ENCODE results near the gene TCF7L2.

The TCF7L2 gene

GRCh38 chr10:113129117-113129516, 179.1 kb downstream of the TCF7L2 start:
- H4K12ac ChIP-seq (ENCODE audit: low read depth, low read length): no peak overlapping the region
- no peaks in the 10 kb centered on the region for H3K9me3 ChIP-seq (ENCODE audit: insufficient read depth, low read depth, low read length)
- peaks cover 5% of the 10 kb centered on the region for H3K79me1 ChIP-seq (ENCODE audit: low read length)
- H2AK5ac ChIP-seq (ENCODE audit: low read length): no peak overlapping the region
- H3K36me3 ChIP-seq (ENCODE audit: control insufficient read depth in 1 of 2, insufficient read depth in 2 of 2, low read length in 2 of 2): no peaks in the 10 kb centered on the region
- H2BK12ac ChIP-seq (ENCODE audit: low read length): no peak overlapping the region
- H3K4ac ChIP-seq (ENCODE audit: low read depth, low read length): no peak overlapping the region
- H3K23ac ChIP-seq (ENCODE audit: low read length): no peak overlapping the region
- no CpG with 5 or more reads among the region's 7 CpGs for WGBS (ENCODE audit: extremely low coverage, insufficient coverage, insufficient read length)
- H2AFZ ChIP-seq (ENCODE audit: insufficient read depth, low read length, poor library complexity): no peak overlapping the region
- H3K79me2 ChIP-seq (ENCODE audit: control insufficient read depth, insufficient read depth, low read length, poor library complexity): peaks cover 7% of the 10 kb centered on the region
- H4K91ac ChIP-seq (ENCODE audit: low read depth, low read length): no peak overlapping the region
- DNase-seq: no peak
- H3K14ac ChIP-seq (ENCODE audit: low read length): no peak overlapping the region
- H4K8ac ChIP-seq (ENCODE audit: low read depth, low read length): no peak overlapping the region
- H3K9ac ChIP-seq (ENCODE audit: low read length): no peak overlapping the region
- no peak overlapping the region for H2BK5ac ChIP-seq (ENCODE audit: low read depth, low read length, poor library complexity)
- no peak overlapping the region for H3K27ac ChIP-seq (ENCODE audit: low read depth, low read length)
- H3K18ac ChIP-seq (ENCODE audit: low read length): peak overlapping the region; percentile 73
- H3K4me2 ChIP-seq (ENCODE audit: low read length): no peak overlapping the region
- H2BK120ac ChIP-seq (ENCODE audit: insufficient read depth, low read length, poor library complexity): no peak overlapping the region
- no peaks in the 10 kb centered on the region for H3K27me3 ChIP-seq (ENCODE audit: insufficient read depth, low read length)
- H3K4me1 ChIP-seq (ENCODE audit: control insufficient read depth in 1 of 2, insufficient read depth in 2 of 2, low read length in 2 of 2): peaks cover 19 to 23% of the 10 kb centered on the region in 2 experiments
- no peak overlapping the region for H3K4me3 ChIP-seq (ENCODE audit: low read depth, low read length)

GRCh38 chr10:113130014-113130641, 180.1 kb downstream of the TCF7L2 start:
- H2BK120ac ChIP-seq (ENCODE audit: insufficient read depth, low read length, poor library complexity): no peak overlapping the region
- H3K79me1 ChIP-seq (ENCODE audit: low read length): peaks cover 5% of the 10 kb centered on the region
- H3K27ac ChIP-seq (ENCODE audit: low read depth, low read length): no peak overlapping the region
- no peak overlapping the region for H2BK12ac ChIP-seq (ENCODE audit: low read length)
- H2AFZ ChIP-seq (ENCODE audit: insufficient read depth, low read length, poor library complexity): no peak overlapping the region
- H3K4ac ChIP-seq (ENCODE audit: low read depth, low read length): no peak overlapping the region
- H3K4me2 ChIP-seq (ENCODE audit: low read length): no peak overlapping the region
- H3K4me3 ChIP-seq (ENCODE audit: low read depth, low read length): no peak overlapping the region
- H3K23ac ChIP-seq (ENCODE audit: low read length): no peak overlapping the region
- peaks cover 7% of the 10 kb centered on the region for H3K79me2 ChIP-seq (ENCODE audit: control insufficient read depth, insufficient read depth, low read length, poor library complexity)
- H3K14ac ChIP-seq (ENCODE audit: low read length): no peak overlapping the region
- H2BK5ac ChIP-seq (ENCODE audit: low read depth, low read length, poor library complexity): no peak overlapping the region
- H3K27me3 ChIP-seq (ENCODE audit: insufficient read depth, low read length): no peaks in the 10 kb centered on the region
- DNase-seq: peak in 1 of 2 donors; percentile 58
- H4K8ac ChIP-seq (ENCODE audit: low read depth, low read length): no peak overlapping the region
- H4K91ac ChIP-seq (ENCODE audit: low read depth, low read length): no peak overlapping the region
- no peaks in the 10 kb centered on the region for H3K36me3 ChIP-seq (ENCODE audit: control insufficient read depth in 1 of 2, insufficient read depth in 2 of 2, low read length in 2 of 2)
- H2AK5ac ChIP-seq (ENCODE audit: low read length): no peak overlapping the region
- peaks cover 21 to 25% of the 10 kb centered on the region in 2 experiments for H3K4me1 ChIP-seq (ENCODE audit: control insufficient read depth in 1 of 2, insufficient read depth in 2 of 2, low read length in 2 of 2)
- no peaks in the 10 kb centered on the region for H3K9me3 ChIP-seq (ENCODE audit: insufficient read depth, low read depth, low read length)
- no peak overlapping the region for H4K12ac ChIP-seq (ENCODE audit: low read depth, low read length)
- H3K18ac ChIP-seq (ENCODE audit: low read length): no peak overlapping the region
- no peak overlapping the region for H3K9ac ChIP-seq (ENCODE audit: low read length)
- no CpG with 5 or more reads among the region's 5 CpGs for WGBS (ENCODE audit: extremely low coverage, insufficient coverage, insufficient read length)

DNA sequence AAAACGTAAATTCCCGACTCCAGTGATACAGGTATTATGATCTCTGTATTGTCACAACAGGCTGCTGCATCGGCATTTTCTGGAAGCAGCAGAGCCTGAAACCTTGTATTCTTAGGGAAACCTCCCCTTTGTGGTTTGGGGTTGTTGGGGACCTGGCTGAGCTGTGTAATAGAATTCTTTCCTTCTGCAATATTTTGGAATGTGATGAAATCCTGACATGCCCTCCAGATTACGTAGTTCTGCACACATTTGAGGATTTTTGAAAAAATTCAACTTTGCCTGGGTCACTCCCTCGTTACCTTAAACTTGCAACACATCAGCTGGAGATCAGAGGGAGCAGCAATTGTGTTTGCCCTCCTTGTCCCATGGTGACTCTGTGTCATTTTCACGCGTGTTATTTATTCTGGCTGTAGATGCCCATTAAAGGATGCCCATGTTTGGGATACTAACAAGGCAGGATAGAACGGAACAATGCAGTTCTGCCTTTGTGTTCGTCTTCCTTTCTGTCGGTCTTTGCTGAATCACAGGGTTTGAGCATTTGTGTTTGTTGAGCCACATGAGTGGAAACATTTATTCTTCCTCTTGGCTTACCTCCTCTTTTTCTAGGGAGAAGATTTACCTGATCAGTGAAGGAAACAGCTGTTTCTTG, 181.7 kb downstream of the TCF7L2 start:
- no peak overlapping the region for H3K18ac ChIP-seq (ENCODE audit: low read length)
- H2BK120ac ChIP-seq (ENCODE audit: insufficient read depth, low read length, poor library complexity): no peak overlapping the region
- H2BK12ac ChIP-seq (ENCODE audit: low read length): no peak overlapping the region
- no peak overlapping the region for H3K4ac ChIP-seq (ENCODE audit: low read depth, low read length)
- no peak overlapping the region for H4K8ac ChIP-seq (ENCODE audit: low read depth, low read length)
- H3K9me3 ChIP-seq (ENCODE audit: insufficient read depth, low read depth, low read length): no peaks in the 10 kb centered on the region
- H3K14ac ChIP-seq (ENCODE audit: low read length): no peak overlapping the region
- H3K4me3 ChIP-seq (ENCODE audit: low read depth, low read length): no peak overlapping the region
- no peaks in the 10 kb centered on the region for H3K27me3 ChIP-seq (ENCODE audit: insufficient read depth, low read length)
- H3K23ac ChIP-seq (ENCODE audit: low read length): no peak overlapping the region
- H3K79me1 ChIP-seq (ENCODE audit: low read length): peaks cover 5% of the 10 kb centered on the region
- no peak overlapping the region for H3K27ac ChIP-seq (ENCODE audit: low read depth, low read length)
- no peak overlapping the region for H4K12ac ChIP-seq (ENCODE audit: low read depth, low read length)
- no peaks in the 10 kb centered on the region for H3K36me3 ChIP-seq (ENCODE audit: control insufficient read depth in 1 of 2, insufficient read depth in 2 of 2, low read length in 2 of 2)
- H2AFZ ChIP-seq (ENCODE audit: insufficient read depth, low read length, poor library complexity): no peak overlapping the region
- H3K79me2 ChIP-seq (ENCODE audit: control insufficient read depth, insufficient read depth, low read length, poor library complexity): peaks cover 7% of the 10 kb centered on the region
- no CpG with 5 or more reads among the region's 10 CpGs for WGBS (ENCODE audit: extremely low coverage, insufficient coverage, insufficient read length)
- H3K4me2 ChIP-seq (ENCODE audit: low read length): no peak overlapping the region
- no peak overlapping the region for H2BK5ac ChIP-seq (ENCODE audit: low read depth, low read length, poor library complexity)
- peaks cover 21 to 25% of the 10 kb centered on the region in 2 experiments for H3K4me1 ChIP-seq (ENCODE audit: control insufficient read depth in 1 of 2, insufficient read depth in 2 of 2, low read length in 2 of 2)
- peak; percentile 33 to 96 for DNase-seq
- H2AK5ac ChIP-seq (ENCODE audit: low read length): no peak overlapping the region
- H4K91ac ChIP-seq (ENCODE audit: low read depth, low read length): no peak overlapping the region
- no peak overlapping the region for H3K9ac ChIP-seq (ENCODE audit: low read length)

DNA sequence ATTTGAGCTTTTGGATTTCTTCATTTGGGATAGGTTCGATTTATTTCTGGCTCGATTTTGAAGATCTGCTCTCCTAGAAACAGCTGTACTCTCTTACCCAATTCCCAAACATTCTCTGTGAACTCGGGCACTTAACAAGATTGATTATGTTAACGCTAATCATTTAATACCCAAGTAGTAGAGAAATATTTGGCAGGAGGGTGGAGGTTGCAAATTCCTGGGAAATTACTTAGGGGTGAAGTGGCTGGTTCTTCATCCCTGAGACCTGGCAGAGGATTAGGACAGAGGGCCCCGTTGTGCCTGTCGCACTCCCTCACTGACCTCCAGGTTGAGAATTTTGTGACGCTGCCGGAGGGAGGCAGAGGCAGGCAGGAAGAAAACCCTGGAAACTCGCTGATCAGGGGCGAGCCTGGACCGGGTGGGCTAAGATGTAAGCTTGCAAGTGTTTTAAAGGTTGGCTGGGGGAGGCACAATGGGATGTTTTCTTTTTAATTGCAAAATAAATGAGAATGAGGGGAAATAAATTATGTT, 182.6 kb downstream of the TCF7L2 start:
- no peaks in the 10 kb centered on the region for H3K27me3 ChIP-seq (ENCODE audit: insufficient read depth, low read length)
- H4K91ac ChIP-seq (ENCODE audit: low read depth, low read length): no peak overlapping the region
- H3K79me1 ChIP-seq (ENCODE audit: low read length): peaks cover 5% of the 10 kb centered on the region
- peak overlapping the region; percentile 48 for H3K4ac ChIP-seq (ENCODE audit: low read depth, low read length)
- H3K14ac ChIP-seq (ENCODE audit: low read length): no peak overlapping the region
- H3K18ac ChIP-seq (ENCODE audit: low read length): no peak overlapping the region
- no peak overlapping the region for H2BK120ac ChIP-seq (ENCODE audit: insufficient read depth, low read length, poor library complexity)
- no CpG with 5 or more reads among the region's 11 CpGs for WGBS (ENCODE audit: extremely low coverage, insufficient coverage, insufficient read length)
- no peaks in the 10 kb centered on the region for H3K9me3 ChIP-seq (ENCODE audit: insufficient read depth, low read depth, low read length)
- H3K4me3 ChIP-seq (ENCODE audit: low read depth, low read length): no peak overlapping the region
- no peak for DNase-seq
- no peak overlapping the region for H2BK5ac ChIP-seq (ENCODE audit: low read depth, low read length, poor library complexity)
- peak overlapping the region; percentile 5 for H3K4me2 ChIP-seq (ENCODE audit: low read length)
- H2AK5ac ChIP-seq (ENCODE audit: low read length): no peak overlapping the region
- no peak overlapping the region for H4K8ac ChIP-seq (ENCODE audit: low read depth, low read length)
- H3K36me3 ChIP-seq (ENCODE audit: control insufficient read depth in 1 of 2, insufficient read depth in 2 of 2, low read length in 2 of 2): no peaks in the 10 kb centered on the region
- no peak overlapping the region for H3K9ac ChIP-seq (ENCODE audit: low read length)
- no peak overlapping the region for H2BK12ac ChIP-seq (ENCODE audit: low read length)
- peaks cover 7% of the 10 kb centered on the region for H3K79me2 ChIP-seq (ENCODE audit: control insufficient read depth, insufficient read depth, low read length, poor library complexity)
- no peak overlapping the region for H3K27ac ChIP-seq (ENCODE audit: low read depth, low read length)
- peaks cover 23 to 25% of the 10 kb centered on the region in 2 experiments for H3K4me1 ChIP-seq (ENCODE audit: control insufficient read depth in 1 of 2, insufficient read depth in 2 of 2, low read length in 2 of 2)
- no peak overlapping the region for H2AFZ ChIP-seq (ENCODE audit: insufficient read depth, low read length, poor library complexity)
- H4K12ac ChIP-seq (ENCODE audit: low read depth, low read length): no peak overlapping the region
- H3K23ac ChIP-seq (ENCODE audit: low read length): no peak overlapping the region
